Tibial artery (tissue), 4 donors: ENCODE measurements around the gene MEGF10.

ENCODE experiments used
- DNase-seq, 2 donors: peaks; one replicate each; pipeline ENCODE4 v3.0.0-alpha.2; 2019
- H3K27ac ChIP-seq, 2 donors: fragments of 200-600 bp; sonication (generic) in 1 of 2; 1 replicate in 1 of 2; 2 replicates in 1 of 2; pipeline ENCODE4 v1.5.1; 2018 to 2019; ENCODE audit warnings: mild to moderate bottlenecking in 1 of 2
- H3K27me3 ChIP-seq, 2 donors: fragments of 200-600 bp; sonication (generic) in 1 of 2; one replicate each; pipeline versions ENCODE4 v1.5.1 to v1.6.0; 2016 to 2019
- H3K36me3 ChIP-seq, 3 donors: fragments of 200-600 bp; sonication (generic) in 2 of 3; one replicate each; pipeline ENCODE4 v1.5.1; 2016 to 2019; ENCODE audit warnings: mild to moderate bottlenecking in 2 of 3
- H3K4me1 ChIP-seq, 4 donors: fragments of 200-600 bp; sonication (generic) in 2 of 4; 1 replicate in 3 of 4; 2 replicates in 1 of 4; pipeline ENCODE4 v1.5.1; 2016 to 2019
- H3K4me3 ChIP-seq, 2 donors: fragments of 200-600 bp; sonication (generic) in 1 of 2; 1 replicate in 1 of 2; 2 replicates in 1 of 2; pipeline ENCODE4 v1.5.1; 2018 to 2019; ENCODE audit warnings: mild to moderate bottlenecking in 2 of 2
- H3K9me3 ChIP-seq, 3 donors: fragments of 200-600 bp; sonication (generic) in 1 of 3; one replicate each; pipeline ENCODE4 v1.5.1; 2016 to 2019
- intact Hi-C: fragments of 100-400 bp; cut with DNase I; formaldehyde crosslinking; loops from one replicate; pipeline ENCODE4 v1.15.0; 2023; ENCODE audit warnings: low total_unique reads
- TF ChIP-seq, protein P1 (sequence below), 2 experiments: fragments of 200-600 bp in 1 of 2; fragments of 450-650 bp in 1 of 2; IDR thresholded peaks; one replicate each; pipeline ENCODE4 v1.5.1; 2017 to 2019; ENCODE audit warnings: antibody characterized with exemption in 2 of 2, mild to moderate bottlenecking in 1 of 2, moderate library complexity in 1 of 2

Gene MEGF10

DNA sequence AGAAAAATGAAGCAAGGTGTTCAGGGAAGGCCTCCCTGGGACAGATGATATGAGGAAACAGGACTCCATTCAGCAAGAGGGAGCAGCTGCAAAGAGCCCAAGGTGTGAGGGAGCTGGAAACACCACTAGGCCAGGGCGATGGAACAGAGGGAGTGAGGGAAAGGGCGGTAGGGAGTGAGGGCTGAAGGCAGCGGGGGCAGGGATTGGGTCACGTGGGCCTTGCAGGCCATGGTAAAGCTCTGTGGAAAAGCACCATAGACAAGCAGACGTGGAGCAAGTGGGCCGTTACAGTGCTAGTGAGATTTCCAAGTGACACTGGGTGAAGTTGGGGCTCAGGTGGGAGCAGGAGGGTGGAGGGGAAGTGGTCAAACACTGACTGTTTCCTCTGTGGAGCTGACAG is 216.0 kb downstream of the MEGF10 start:
- intact Hi-C loops = no loop called here
- no peak for DNase-seq
- H3K27me3 ChIP-seq = no peaks in the 10 kb centered on the region
- H3K4me1 ChIP-seq = no peaks in the 10 kb centered on the region
- H3K9me3 ChIP-seq = no peaks in the 10 kb centered on the region
- no peaks in the 10 kb centered on the region for H3K36me3 ChIP-seq
- TF ChIP-seq, protein P1, sequence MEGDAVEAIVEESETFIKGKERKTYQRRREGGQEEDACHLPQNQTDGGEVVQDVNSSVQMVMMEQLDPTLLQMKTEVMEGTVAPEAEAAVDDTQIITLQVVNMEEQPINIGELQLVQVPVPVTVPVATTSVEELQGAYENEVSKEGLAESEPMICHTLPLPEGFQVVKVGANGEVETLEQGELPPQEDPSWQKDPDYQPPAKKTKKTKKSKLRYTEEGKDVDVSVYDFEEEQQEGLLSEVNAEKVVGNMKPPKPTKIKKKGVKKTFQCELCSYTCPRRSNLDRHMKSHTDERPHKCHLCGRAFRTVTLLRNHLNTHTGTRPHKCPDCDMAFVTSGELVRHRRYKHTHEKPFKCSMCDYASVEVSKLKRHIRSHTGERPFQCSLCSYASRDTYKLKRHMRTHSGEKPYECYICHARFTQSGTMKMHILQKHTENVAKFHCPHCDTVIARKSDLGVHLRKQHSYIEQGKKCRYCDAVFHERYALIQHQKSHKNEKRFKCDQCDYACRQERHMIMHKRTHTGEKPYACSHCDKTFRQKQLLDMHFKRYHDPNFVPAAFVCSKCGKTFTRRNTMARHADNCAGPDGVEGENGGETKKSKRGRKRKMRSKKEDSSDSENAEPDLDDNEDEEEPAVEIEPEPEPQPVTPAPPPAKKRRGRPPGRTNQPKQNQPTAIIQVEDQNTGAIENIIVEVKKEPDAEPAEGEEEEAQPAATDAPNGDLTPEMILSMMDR (IDR thresholded peaks at IDR 0.05) = no peak
- H3K4me3 ChIP-seq = no peak overlapping the region
- no peak overlapping the region for H3K27ac ChIP-seq

DNA sequence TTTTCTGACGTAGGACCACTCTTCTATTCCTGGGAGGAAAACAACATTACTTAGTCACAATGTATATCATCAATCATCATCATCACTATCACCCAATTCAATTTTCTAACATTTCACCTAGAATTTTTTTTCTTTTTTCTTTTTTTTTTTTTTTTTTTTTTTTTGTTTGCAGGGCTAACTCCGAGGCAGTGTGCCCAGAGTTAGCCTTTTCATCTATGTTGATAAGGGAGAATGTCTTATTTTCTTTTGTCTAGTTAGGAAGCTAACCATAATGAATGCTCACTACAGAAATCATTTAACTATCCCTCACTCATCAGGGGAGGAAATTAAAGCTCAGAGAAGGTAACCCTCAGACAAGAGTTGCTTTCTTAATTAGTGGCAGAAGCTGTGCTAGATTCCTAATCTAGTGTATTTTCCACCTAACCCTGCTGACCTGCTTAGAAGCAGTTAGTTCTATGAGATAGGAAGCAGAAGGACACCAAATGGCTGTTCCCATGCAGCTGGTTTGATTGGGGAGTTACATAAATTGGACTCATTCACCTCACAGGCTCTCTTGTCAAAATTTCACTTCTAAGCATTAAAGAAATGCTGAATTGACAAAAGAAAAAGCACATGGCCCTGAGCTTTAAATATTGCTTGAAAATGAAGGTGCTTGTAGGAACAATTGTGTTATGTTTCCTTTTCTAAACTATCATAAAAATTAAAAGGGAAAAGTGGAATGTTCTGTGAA is 218.2 kb downstream of the MEGF10 start:
- DNase-seq = no peak
- Histone ChIP-seq H3K4me3 (no peak overlapping the region), H3K27me3 (no peaks in the 10 kb centered on the region), H3K9me3 (no peaks in the 10 kb centered on the region), H3K27ac (no peak overlapping the region), H3K4me1 (no peaks in the 10 kb centered on the region), H3K36me3 (no peaks in the 10 kb centered on the region)
- intact Hi-C loops = no loop called here
- TF ChIP-seq, protein P1 (IDR thresholded peaks at IDR 0.05) = no peak
